GM12878 (cell line): ENCODE measurements around the gene TNFRSF9. TPM values are rescaled to one million over a fixed set of nuclear protein-coding genes. Genes with fewer than 3 reads are reported as not detected.

Experiments used
- ATAC-seq: fragments of 200-7000 bp; cut with Tn5 transposase; 3 replicates; pipeline ENCODE4 v1.9.1; 2020; ENCODE audit warnings: mild to moderate bottlenecking, moderate library complexity
- BruUV-seq: library from RNA; stranded (reverse); fragments of 400-500 nt; replicated peaks from 2 replicates; lab custom pipeline; 2021; lab: Mats Ljungman, UMichigan
- CTCF ChIA-PET: fragments of 300-600 bp; sonication (Branson Sonifier 250); formaldehyde crosslinking; extraction: SDS; loops from one replicate; lab custom pipeline; 2021; ENCODE audit warnings: inconsistent platforms; lab: Yijun Ruan, JAX
- POLR2A ChIA-PET: fragments of 350-600 bp; formaldehyde crosslinking; extraction: SDS; loops from one replicate; lab custom pipeline; 2021; ENCODE audit warnings: inconsistent platforms; lab: Charles Lee
- RAD21 ChIA-PET: fragments of 300-600 bp; sonication (Branson Sonifier 250); formaldehyde crosslinking; loops from one replicate; lab custom pipeline; 2023; ENCODE audit warnings: antibody characterized with exemption; ENCODE audit not compliant: unreplicated experiment; lab: Charles Lee
- SMC1A ChIA-PET: fragments of 300-600 bp; sonication (Branson Sonifier 250); formaldehyde crosslinking; loops from one replicate; lab custom pipeline; 2023; ENCODE audit not compliant: unreplicated experiment, uncharacterized antibody; lab: Charles Lee
- DNase-seq: peaks from one replicate; pipeline ENCODE4 v3.0.0-alpha.2; 2011; ENCODE audit warnings: low read depth, low spot score
- FAIRE-seq: peaks from 3 replicates; lab custom pipeline; 2011; peaks lifted over from hg19 to GRCh38; lab: Jason Lieb, UNC
- H2AFZ ChIP-seq: 2 replicates; pipeline ENCODE4 v1.6.0; 2011; ENCODE audit warnings: low read depth, low read length, control low read depth; ENCODE audit not compliant: control insufficient read depth
- H3K27ac ChIP-seq: 2 replicates; pipeline ENCODE4 v1.5.1; 2011; ENCODE audit warnings: control low read depth; ENCODE audit not compliant: control insufficient read depth, insufficient read depth
- H3K27me3 ChIP-seq, 2 experiments: replicated peaks in 1 of 2; 2 replicates each; pipeline versions ENCODE4 v1.6.0 to v1.6.1; 2011; ENCODE audit warnings: low read length in 1 of 2; ENCODE audit not compliant: control insufficient read depth in 2 of 2, insufficient read depth in 2 of 2
- H3K36me3 ChIP-seq, 2 experiments: 2 replicates each; pipeline ENCODE4 v1.5.1; 2011; ENCODE audit warnings: low read length in 1 of 2; ENCODE audit not compliant: control insufficient read depth in 2 of 2, insufficient read depth in 2 of 2
- H3K4me1 ChIP-seq: 2 replicates; pipeline ENCODE4 v1.6.1; 2011; ENCODE audit warnings: mild to moderate bottlenecking, low read length, moderate library complexity, mixed read lengths; ENCODE audit not compliant: control insufficient read depth, insufficient read depth
- H3K4me2 ChIP-seq: 2 replicates; pipeline ENCODE4 v1.6.0; 2011; ENCODE audit warnings: control low read depth; ENCODE audit not compliant: control insufficient read depth, insufficient read depth
- H3K4me3 ChIP-seq: fragments of 200-600 bp; sonication (generic); 2 replicates; pipeline ENCODE4 v1.5.1; 2016
- H3K79me2 ChIP-seq: 2 replicates; pipeline ENCODE4 v1.6.0; 2011; ENCODE audit warnings: low read length; ENCODE audit not compliant: control insufficient read depth, insufficient read depth
- H3K9ac ChIP-seq: 2 replicates; pipeline ENCODE4 v1.8.0; 2011; ENCODE audit warnings: low read length, control low read depth, mixed read lengths; ENCODE audit not compliant: control insufficient read depth, insufficient read depth
- H3K9me3 ChIP-seq: replicated peaks from 3 replicates; pipeline ENCODE4 v1.5.1; 2011; ENCODE audit warnings: mild to moderate bottlenecking, low read length; ENCODE audit not compliant: control insufficient read depth, insufficient read depth
- H4K20me1 ChIP-seq: 2 replicates; pipeline ENCODE4 v1.6.0; 2011; ENCODE audit not compliant: control insufficient read depth, insufficient read depth
- BCL11A ChIP-seq: IDR thresholded peaks from 2 replicates; pipeline ENCODE4 v1.6.1; 2011; ENCODE audit warnings: low read depth, low read length
- MTA3 ChIP-seq: IDR thresholded peaks from 2 replicates; pipeline ENCODE4 v1.6.1; 2012; ENCODE audit warnings: low read length, inconsistent platforms, borderline replicate concordance
- YBX1 ChIP-seq: fragments of 450-650 bp; IDR thresholded peaks from 2 replicates; pipeline ENCODE4 v1.6.1; 2016; ENCODE audit warnings: antibody characterized with exemption
- ZNF24 ChIP-seq: fragments of 450-650 bp; IDR thresholded peaks from 2 replicates; pipeline ENCODE4 v1.6.1; 2017; ENCODE audit warnings: antibody characterized with exemption, mild to moderate bottlenecking
- WGBS: methylation state at CpG from one replicate; pipeline ENCODE4 v1.1.6; 2016; ENCODE audit warnings: low lambda C conversion rate; ENCODE audit not compliant: insufficient replicate concordance, insufficient coverage; ENCODE audit errors: missing lambda C conversion rate; 5-methylcytosine and 5-hydroxymethylcytosine counted together
- in situ Hi-C: fragments of 300-500 bp; cut with MboI; formaldehyde crosslinking; loops from 9 replicates; pipeline ENCODE4 v1.14.3; 2018; ENCODE audit warnings: mixed read lengths
- intact Hi-C: fragments of 100-400 bp; cut with micrococcal nuclease; formaldehyde crosslinking; loops from one replicate; pipeline ENCODE4 v1.14.2; 2022; ENCODE audit not compliant: unreplicated experiment
- polyA plus RNA-seq, 11 experiments: library from polyadenylated mRNA; depleted of rRNA in 4 of 11; unstranded in 6 of 11; stranded (reverse) in 5 of 11; fragments of >200 nt; fragmentation: Nextera tagmentation in 4 of 11; fragmentation: Illumina TruSeq in 1 of 11; extraction: Ambion mirVana in 4 of 11; extraction: Trizol in 1 of 11; gene quantifications; 1 replicate in 1 of 11; 2 replicates in 10 of 11; pipeline versions ENCODE4 v1.2.1 to v1.2.3, GENCODE V29; 2011 to 2016; ENCODE audit warnings: inconsistent platforms in 2 of 11, missing spikeins in 2 of 11, low read depth in 1 of 11
- total RNA-seq, 4 experiments: library from RNA; depleted of rRNA in 3 of 4; stranded (reverse); fragments of >200 nt in 3 of 4; fragmentation: Illumina TruSeq in 1 of 4; extraction: Trizol in 1 of 4; gene quantifications; 2 replicates each; pipeline versions ENCODE4 v1.2.1 to v1.2.3, GENCODE V29; 2013 to 2021

The TNFRSF9 gene
- total and polyA plus RNA-seq, 10 of the 15 experiments (the other 5 are each of a cell fraction or from before 2014, with no cell fraction given), result 2.0 to 25.6 (median 5.8) TPM

DNA sequence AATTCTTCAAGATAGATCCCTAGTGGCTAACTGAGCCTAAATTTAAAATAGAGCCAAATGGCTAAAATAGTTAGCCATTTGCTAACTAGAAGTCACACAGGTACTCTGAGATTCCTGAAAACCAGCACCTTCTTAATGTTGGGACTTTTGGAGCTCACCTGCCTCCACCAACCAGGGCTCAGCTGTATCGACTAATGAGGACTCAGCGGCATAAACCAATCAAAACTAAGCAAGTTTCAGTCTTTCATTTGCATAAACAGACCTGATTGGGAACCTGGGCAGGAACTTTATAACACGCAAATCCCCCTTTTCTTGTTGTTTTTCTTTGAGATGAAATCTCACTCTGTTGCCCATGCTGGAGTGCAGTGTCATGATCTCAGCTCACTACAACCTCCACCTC, 28.5 kb downstream of the TNFRSF9 start:
- H3K4me2 ChIP-seq, result no peak overlapping the region
- H3K79me2 ChIP-seq, result no peaks in the 10 kb centered on the region
- 66% methylated on average over 3 of the region's 3 CpGs for WGBS
- no peaks in the 10 kb centered on the region for H3K4me1 ChIP-seq
- SMC1A ChIA-PET, result no interaction called here
- no peak overlapping the region for H3K9ac ChIP-seq
- H3K27ac ChIP-seq, result no peak overlapping the region
- CTCF ChIA-PET, result interaction anchor here (2.2 kb wide), 1 partner anchor 8 kb away, joined by 9 read pairs; no protein-coding TSS in a partner anchor
- H3K36me3 ChIP-seq, result no peaks in the 10 kb centered on the region
- no peaks in the 10 kb centered on the region for H4K20me1 ChIP-seq
- in situ Hi-C loops, result no loop called here
- BruUV-seq, result no TSS peak
- no peak overlapping the region for H3K4me3 ChIP-seq
- H3K27me3 ChIP-seq, result no peaks in the 10 kb centered on the region
- RAD21 ChIA-PET, result no interaction called here
- FAIRE-seq (no peak), ATAC-seq (no peak), DNase-seq (no peak)
- POLR2A ChIA-PET, result no interaction called here
- H3K9me3 ChIP-seq, result no peaks in the 10 kb centered on the region
- TF ChIP-seq ZNF24 (no peak), MTA3 (no peak)
- intact Hi-C loops, result no loop called here
- H2AFZ ChIP-seq, result no peak overlapping the region

DNA sequence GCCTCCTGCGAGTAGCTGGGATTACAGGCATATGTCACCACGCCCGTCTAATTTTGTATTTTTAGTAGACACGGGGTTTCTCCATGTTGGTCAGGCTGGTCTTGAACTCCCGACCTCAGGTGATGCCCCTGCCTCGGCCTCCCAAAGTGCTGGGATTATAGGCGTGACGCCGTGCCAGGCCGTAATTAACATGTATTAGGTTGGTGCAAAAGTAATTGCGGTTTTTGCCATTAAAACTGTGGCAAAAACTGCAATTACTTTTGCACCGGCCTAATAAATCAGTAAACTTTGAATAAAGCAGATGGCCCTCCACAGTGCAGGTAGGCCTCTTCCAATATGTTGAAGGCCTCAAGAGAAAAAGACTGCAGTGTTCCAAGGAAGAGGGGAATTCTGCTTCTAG, 35.4 kb downstream of the TNFRSF9 start:
- ChIA-PET POLR2A (no interaction called here), RAD21 (interaction anchor here (0.7 to 1.7 kb wide), 3 partner anchors 69 to 236 kb away, joined by 4 read pairs; no protein-coding TSS in a partner anchor)

More for the DNA sequence above, 35.4 kb downstream of the TNFRSF9 start:
- FAIRE-seq, result no peak
- H3K4me1 ChIP-seq, result no peaks in the 10 kb centered on the region
- WGBS, result 51% methylated on average over 12 of the region's 12 CpGs
- H3K36me3 ChIP-seq, result no peaks in the 10 kb centered on the region
- H3K4me2 ChIP-seq, result no peak overlapping the region
- H3K9me3 ChIP-seq, result no peaks in the 10 kb centered on the region
- no peak for ATAC-seq
- H2AFZ ChIP-seq, result no peak overlapping the region
- no peak overlapping the region for H3K4me3 ChIP-seq
- no peaks in the 10 kb centered on the region for H3K27me3 ChIP-seq
- TF ChIP-seq BCL11A, result no peak
- no peak for TF ChIP-seq YBX1
- H3K27ac ChIP-seq, result no peak overlapping the region
- intact Hi-C loops (no loop called here), in situ Hi-C loops (no loop called here)
- SMC1A ChIA-PET, result interaction anchor here (0.7 to 1.2 kb wide), 2 partner anchors 35 to 735 kb away, joined by 3 read pairs; partner anchors contain the start of gene TNFRSF9
- H3K9ac ChIP-seq, result no peak overlapping the region
- CTCF ChIA-PET, result interaction anchor here (0.8 to 2.8 kb wide), 8 partner anchors 11 to 238 kb away, joined by 3 to 14 read pairs (median 8); no protein-coding TSS in a partner anchor
- no peaks in the 10 kb centered on the region for H3K79me2 ChIP-seq
- DNase-seq, result no peak
- BruUV-seq, result no TSS peak
- H4K20me1 ChIP-seq, result no peaks in the 10 kb centered on the region
